SK-N-DZ (cell line): ENCODE results near the gene AJM1.

Experiments used
- DNase-seq: peaks from one replicate; pipeline ENCODE4 v3.0.0-alpha.2; 2015; ENCODE audit warnings: low spot score

Gene AJM1

DNA sequence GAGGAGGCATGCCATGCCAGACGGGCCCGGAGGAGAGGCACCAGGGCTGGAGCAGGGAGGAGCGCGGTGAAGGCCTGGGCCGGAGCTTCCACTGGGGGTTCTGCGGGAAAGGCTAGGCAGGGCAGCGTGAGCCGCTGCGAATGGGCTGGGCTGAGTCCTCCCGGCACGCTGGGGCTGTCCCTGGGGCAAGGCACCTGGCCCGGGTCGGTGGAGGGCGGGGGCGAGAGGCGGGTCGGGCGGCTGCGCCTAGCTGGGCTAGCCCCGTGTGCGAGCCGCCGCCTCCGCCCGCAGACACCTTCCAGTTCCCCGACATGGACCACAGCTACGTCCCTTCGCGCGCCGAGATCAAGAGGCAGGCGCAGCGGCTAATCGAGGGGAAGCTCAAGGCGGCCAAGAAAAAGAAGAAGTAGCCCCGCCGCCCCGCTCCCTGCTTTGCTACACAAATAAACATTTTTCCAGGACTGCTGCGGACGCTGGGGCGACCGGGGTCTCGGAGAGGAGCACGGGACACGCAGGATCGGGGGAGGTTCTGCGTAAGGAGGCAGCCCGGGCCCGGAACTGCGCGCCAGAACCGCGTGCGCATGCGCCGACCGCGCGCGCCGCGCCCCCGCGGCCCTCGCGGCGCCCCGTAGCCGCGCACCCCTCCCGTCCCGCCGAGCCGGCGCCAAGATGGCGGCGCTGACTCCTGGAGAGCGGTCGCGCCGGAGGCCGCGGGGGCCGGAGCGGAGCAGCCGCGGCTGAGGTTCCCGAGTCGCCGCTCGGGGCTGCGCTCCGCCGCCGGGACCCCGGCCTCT lies 34.8 kb upstream of the AJM1 start, which contains the start of gene RABL6:
Gene RABL6 (plus strand): TSS at position 668 of the 794 bp plus-strand sequence. CDS start 249 bp downstream, outside the sequence.
- DNase-seq = peak; percentile 65

DNA sequence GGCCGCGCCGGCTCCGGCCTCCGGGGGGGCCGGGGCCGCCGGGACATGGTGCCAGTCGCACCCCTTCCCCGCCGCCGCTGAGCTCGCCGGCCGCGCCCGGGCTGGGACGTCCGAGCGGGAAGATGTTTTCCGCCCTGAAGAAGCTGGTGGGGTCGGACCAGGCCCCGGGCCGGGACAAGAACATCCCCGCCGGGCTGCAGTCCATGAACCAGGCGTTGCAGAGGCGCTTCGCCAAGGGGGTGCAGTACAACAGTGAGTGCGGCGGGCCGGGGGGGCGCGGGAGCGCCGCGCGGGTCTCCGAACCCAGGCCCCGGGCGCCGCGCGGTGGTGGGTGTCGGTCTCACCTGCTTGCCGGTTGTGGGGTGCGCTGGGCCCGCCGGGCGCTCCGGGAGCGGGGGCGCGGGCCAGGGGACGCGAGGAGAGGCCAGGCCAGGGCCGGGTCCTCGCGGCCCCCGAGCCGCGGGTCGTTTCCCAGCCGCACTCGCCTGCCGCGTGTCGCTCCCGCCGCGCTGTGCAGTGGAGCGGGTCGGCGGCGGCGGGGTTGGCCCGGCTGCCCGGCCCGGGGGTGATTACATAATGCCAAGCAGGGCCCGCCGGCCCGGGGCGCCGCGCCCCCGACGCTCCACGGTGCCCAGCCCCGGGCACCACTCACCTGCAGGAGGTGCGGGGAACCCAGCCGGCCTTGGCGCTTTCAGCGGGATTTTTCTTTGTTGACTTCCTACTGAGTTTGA lies 34.0 kb upstream of the AJM1 start:
- DNase-seq = no peak

DNA sequence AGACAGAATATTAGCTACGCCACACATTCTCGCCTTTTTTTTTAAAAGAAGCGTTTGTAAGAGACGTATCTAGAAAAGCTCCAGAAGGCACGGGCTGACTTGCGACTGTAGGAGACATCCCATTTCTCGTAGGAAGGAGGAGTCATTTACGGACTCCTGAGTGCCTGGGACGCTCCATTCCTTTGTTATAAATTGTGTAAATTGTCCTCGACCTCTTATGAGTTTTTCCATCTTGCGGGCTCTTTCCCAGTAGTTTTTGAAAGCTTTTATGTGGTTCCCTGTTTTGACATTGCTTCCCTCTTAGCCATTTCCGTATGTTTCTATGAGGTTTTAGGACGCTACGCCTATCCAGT lies 33.5 kb upstream of the AJM1 start:
- DNase-seq = no peak

DNA sequence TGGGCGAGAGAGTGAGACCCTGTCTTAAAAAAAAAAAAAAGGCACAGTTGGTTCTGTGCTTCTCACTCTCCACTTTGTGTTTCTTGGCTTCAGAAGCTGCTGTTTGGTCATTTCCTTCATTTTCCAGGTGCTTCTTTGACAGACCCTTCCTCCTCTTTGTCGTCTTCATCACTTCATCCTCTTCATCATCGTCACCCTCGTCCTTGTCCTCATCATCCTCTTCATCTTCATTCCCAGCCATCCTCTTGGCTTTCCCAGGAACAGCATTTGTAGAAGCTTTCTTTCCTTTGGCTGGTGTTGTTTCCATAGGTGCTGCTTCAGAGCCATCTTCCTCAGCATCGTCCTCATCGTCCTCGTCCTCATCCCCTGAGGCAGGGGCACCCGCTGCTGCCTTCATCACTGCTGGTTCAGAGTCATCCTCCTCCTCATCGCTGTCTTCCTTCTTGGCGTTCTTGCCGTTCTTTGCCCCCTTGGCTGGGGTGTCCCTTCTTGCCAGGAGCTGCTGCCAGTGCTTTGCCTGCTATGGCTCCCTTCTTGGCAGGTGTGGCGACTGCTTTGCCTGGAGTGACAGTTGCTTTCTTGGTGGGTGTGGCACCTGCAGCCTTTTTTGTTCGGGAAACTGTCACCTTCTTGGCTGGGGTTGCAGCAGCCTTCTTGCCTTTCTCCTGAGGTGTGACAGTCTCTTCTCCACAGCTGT lies 27.4 kb upstream of the AJM1 start:
- no peak for DNase-seq

DNA sequence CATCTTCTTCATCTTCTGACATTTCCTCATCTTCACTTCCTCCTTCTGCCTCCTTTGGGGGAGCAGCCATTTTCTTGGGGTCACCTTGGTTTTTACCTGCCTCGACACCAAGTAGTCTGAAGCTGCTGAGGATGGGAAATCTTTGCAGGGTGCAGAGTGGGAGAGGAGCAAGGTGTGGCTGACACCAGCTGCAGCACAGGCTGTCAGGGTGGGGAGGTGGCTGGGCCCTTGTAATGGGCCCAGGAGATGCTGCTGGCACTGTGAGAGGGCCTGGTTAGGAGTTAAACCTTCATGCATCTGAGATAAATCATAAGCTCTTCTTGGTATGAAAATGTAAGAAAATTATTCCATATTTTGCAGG lies 26.9 kb upstream of the AJM1 start:
- DNase-seq = no peak

DNA sequence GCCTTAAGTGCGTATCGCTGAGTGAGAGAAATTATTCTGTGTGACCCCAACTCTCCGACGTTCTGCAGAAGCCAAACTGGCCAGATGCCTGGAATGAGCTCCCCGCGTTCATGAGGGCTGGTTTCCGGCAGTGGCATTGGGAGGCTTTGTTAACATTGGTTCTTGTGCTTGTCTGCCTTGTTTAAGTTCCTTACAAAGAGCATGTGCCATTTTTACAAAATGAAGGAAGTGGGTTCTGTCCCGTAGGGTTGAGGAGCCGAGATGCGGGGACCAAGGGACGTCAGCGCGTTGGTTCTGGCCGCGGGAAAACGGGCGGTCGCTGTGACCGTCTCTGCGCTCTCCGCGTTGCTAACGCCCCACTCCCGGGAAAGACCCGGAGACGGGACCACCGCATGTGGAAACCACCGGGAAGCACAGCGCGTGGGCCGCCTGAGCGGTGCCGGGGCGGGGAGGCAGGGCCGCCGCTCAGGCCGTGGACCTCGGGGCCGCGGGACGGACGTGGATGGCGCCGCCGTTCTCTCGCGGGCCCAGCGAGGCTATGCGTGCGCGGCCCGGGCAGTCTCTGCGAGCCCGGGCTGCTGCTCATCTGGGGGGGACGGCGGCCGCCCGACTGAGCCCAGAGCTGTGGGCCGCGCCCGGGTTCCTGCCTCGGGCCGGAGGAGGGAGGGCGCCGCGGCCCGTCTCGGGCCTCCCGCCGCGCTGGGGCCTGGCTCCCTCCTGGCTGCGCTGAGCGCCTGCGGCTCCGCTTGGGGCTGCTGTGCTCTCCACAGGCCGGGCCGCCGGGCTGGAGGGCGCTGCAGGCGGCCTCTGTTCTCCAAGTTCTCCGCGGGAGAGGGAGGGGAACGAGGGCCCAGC lies 21.1 kb upstream of the AJM1 start:
- DNase-seq = no peak

DNA sequence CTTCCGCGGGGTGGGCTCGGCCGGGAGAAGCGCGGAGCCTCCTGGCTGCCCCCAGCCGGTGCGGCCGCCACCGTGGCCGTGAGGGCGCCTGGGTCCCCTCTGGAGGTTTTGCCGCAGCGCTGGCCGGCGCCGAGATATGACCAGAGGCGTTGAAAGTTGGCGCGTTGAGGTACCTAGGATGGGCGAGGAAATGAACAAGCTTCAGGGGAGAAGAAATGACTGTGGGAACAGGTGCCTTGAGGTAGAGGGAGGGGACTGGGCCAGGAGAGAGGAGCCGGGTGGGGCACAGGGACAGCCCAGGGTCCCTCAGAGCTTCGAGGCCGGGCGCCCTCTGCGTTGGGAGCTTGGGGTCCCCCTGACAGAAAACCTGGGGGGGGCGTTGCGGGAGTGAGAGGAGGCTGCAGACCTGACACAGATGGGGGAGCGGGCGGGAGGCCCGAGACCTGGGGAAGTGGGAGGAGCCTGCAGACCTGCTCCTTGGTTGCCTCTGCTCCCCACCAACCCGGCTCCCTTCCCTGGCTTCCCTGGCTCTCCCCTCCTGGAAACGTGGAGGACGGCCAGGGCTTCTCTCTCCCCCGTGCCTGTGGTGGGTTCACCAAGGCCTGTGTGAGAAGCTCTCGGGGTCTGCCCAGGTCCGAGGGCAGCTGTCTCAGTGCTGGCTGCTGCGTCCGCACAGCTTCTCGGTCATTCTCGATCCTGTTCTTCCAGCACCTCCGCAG lies 20.3 kb upstream of the AJM1 start:
- no peak for DNase-seq

DNA sequence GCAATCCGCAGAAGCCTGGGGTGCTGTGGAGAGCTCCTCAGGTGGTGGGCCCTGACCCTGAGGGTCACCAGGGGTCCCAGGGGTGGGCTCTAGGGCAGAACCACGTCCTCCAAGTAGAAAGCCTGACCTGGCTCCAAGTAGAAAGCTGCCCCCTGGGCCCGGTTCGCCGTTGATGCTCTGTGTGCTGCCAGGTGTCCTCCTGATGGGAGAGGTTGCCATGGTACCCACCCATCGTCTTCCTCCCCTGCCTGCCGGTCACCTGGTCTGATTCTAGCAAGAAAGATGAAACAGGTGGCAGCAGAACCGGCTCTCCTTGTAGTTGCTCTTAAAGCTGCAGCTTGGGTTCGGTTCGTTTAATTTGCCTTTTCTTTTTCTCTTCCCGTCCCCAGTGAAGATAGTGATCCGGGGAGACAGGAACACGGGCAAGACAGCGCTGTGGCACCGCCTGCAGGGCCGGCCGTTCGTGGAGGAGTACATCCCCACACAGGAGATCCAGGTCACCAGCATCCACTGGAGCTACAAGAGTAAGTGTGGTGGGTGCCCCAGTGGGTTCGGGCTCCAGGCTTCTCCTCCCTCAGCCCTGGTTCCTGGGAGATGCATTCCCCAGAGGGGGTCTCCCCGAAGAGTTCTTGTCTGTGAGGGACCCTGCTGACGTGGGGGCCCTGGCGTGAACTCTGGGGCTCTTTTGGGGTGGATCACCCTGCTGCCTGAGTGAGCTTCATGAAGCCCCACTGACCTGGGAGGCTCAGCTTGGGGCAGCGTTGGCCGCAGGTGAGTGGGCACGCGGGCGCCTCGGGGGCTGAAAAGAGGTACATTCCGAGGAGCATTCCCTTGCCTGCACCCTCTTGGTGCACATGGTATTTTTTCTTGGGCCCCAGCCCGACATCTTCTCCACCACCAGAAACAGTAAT lies 18.9 kb upstream of the AJM1 start:
- DNase-seq = no peak

DNA sequence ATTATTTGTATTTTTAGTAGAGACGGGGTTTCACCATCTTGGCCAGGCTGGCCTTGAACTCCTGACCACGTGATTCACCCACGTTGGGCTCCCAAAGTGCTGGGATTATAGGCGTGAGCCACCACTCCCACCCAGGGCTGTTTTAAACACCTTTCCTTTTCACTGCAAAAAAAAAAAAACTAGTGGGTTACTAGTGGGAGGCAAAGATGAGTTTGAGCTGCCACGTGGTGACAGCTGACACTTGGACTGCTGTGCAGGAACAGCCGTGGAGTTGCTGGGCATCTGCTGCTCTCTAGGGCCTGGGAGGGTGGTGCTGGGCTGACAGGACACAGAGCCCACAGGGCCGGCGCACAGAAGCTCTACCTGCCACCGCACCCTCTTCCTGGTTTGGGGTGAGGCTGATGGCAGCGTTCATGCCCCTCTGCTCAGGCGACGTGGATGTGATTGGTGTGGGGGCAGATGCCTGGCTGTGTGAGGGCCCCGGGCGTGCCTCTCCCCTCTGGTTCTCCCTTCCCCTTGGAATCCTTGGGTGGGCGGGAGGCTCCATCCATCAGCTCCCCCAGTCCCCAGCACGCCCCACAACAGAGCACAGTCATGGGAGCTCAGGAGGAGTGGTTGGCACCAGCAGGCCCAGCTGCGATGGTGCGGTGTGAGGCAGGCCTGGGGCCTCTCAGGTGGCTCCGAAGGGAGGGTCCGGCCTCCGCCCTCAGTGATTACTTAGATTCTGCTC lies 17.6 kb upstream of the AJM1 start:
- no peak for DNase-seq

DNA sequence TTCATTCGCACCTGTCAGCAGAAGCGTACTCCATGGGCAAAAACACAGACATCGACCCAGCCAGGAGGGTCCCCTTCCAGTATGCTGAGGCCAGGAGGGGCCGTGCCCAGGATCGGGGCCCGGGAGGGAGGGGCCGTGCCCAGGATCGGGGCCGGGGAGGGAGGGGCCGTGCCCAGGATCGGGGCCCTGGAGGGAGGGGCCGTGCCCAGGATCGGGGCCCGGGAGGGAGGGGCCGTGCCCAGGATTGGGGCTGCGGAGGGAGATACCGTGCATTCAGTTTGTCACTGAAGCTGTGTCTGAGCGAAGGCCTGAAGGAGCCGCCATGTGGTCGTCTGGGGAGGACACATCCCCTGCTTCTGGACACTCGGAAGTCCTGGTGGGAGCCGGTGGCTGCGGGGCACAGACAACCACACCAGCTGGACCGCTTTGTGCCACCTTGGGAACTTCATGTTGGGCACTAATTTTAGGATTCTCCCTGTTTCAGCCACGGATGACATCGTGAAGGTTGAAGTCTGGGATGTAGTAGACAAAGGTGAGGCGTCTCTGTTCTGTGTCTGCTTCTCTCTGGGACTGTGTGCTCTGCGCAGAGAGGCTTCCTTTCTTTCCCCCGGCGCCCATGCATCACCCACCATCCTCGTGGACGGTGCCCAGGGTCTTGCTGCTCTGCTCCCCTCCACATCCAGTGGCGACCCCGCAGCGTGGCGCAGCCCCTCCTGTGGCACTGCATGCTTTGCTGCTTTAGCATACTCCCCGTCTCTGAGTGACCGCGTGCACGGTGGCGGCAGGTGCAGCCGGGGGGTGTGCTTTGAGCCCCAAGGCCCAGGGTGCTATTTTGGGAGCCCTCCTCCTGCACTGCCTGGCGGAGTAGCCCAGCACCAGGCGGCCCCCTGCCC lies 16.7 kb upstream of the AJM1 start:
- no peak for DNase-seq

DNA sequence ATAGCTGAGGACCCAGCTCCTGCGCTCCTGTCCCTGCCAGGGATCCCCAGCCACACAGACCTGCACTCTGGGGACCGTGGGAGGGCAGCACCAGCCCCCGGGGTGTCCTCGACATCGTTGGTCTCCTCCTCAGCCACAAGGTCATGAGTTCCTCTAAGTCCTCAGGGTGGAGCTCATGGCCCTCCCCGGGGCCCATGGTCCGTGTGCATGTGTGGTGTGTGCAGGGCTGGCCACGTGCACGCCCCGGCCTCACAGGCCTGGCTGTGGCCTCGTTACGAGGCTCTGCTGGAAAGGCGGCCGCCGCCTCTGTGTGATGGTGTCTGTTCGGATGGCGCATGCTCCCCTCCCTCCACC lies 16.1 kb upstream of the AJM1 start:
- DNase-seq = no peak

DNA sequence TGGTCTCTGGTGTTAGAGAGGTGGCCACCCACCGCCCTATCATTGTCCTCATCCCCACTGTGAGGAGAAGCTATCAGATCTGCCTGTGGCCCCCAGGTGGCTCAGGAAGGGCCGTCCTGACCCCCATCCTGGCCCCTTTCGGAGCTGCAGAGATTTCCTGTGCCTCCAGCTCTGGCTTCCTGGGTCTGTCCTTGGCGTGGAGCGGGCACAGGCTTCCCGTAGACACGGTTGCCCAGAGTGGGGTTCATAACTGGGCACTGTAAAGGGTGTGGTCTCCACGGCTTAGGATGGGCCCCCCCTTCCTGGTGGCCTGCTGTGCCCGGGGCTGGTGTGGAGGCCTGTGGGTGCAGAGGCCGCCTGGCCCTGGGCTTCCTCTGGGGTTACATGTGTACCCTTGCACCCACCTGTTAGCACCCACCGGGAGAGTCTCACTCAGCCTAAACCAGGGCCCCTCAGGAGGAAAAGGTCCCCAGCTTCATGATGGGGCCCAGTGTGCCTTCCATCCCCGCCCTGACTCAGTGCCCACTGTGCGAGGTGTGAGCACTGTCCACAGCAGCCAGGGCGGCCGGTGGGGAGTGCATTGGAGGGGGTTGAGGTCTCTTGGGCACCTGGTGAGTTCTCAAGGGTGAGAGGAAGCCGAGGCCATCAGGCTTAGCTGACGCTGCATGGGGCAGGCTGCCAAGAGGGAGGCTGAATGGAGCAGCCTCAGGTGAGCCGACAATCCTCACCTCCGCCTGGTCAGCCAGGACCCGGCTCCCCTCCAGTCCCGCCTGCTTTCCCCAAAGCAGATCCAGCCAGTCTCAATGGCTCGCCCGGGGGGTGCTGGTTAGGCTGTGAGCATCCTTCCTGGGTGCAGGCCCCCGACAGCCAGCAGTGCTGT lies 15.3 kb upstream of the AJM1 start:
- no peak for DNase-seq

DNA sequence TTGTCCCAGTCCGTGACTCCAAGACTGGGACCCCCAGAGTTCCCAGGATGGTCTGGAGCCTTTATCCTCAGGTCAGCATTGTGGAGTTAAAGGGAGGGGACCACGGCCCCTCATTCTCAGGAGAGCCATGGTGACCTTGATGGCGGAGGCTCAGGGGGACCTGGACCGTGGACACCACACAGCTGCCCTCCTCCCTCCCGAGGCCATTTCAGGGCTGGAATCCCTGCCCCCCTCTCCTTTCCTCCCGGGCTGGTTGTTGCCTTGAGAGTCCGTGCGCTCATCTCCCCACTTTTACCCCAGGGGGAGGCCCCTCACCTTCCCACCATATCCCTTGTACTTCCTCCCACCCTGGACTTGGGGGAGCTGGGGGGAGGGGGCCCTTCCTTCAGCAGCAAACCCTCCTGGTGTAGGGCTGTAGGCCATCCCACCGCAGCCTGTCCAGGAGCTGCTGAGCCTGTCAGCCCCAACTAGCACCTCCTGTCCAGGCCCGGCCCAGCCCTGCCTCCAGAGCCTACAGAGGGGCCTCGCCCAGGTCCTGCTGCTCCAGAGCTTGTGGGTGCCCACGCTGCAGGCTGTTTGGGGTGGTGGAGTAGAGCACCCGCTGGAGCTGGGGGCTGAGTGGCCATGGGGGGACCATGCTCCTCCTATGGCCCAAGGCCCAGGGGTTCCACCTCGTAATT lies 14.3 kb upstream of the AJM1 start:
- DNase-seq = no peak

DNA sequence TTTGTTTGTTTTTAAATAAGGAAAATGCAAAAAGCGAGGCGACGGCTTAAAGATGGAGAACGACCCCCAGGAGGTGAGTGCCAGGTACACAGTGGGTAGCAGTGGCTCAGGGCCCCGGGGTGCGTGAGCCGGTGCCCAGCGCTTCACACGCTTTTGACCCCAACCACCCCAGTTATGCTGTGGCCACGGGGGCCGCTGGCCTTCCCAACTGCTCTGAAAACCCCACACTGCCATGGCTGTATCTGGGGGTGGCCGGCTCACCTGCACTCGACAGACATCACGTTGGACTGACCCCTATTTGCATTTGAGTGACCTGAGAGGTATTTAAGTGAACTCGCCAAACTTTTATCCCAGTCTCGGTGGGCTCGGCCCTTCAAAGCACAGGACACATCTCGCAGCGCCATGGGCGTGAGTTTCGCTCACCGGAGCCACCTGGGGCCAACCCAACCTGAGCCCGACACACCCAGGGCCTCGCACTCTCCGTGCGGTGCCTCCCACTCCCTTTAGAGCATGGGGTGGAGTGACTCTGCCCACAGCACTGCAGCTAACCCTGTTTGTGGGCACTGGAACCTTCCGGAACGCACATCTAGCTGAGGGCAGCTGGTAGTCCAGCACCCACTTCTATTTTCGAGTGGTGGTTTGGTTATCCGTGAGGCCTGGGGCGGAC lies 13.7 kb upstream of the AJM1 start:
- DNase-seq = no peak

DNA sequence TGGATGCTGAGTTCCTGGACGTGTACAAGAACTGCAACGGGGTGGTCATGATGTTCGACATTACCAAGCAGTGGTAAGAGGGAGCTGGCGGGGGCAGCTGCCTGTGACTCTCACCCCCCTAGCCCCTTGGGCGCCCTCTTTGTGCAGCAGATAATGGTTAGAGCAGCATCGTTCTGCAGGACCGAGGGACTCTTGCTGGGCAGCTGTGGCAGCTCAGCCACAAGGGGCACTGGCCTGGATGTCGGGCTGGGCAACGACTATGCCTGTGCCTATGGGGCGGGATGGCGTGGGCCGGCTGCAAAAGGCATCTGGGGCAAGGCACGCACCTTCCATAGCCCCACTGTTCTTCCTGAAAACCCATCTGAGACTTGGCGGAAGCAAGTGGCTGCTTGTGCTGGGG lies 12.9 kb upstream of the AJM1 start:
- no peak for DNase-seq
